Endothelial cell of umbilical vein (primary cell): ENCODE data around the gene ME3. TPM values are rescaled to one million over a fixed set of nuclear protein-coding genes. Genes with fewer than 3 reads are reported as not detected.

Source experiments
- BruUV-seq: library from RNA; stranded (reverse); fragments of 400-500 nt; replicated peaks from 2 replicates; lab custom pipeline; 2021; lab: Mats Ljungman, UMichigan
- CTCF ChIA-PET: fragments of 300-600, 350-600 bp; sonication (Branson Sonifier 250); formaldehyde crosslinking; loops from one replicate; lab custom pipeline; 2021; ENCODE audit warnings: antibody characterized with exemption, inconsistent platforms; lab: Charles Lee
- POLR2A ChIA-PET: fragments of 300-600, 350-600 bp; sonication (Branson Sonifier 250); formaldehyde crosslinking; loops from one replicate; lab custom pipeline; 2021; ENCODE audit warnings: antibody characterized with exemption, inconsistent platforms; lab: Charles Lee
- DNase-seq: peaks from one replicate; pipeline ENCODE4 v3.0.0-alpha.2; 2011; ENCODE audit warnings: low read depth, low spot score
- FAIRE-seq: peaks from 2 replicates; lab custom pipeline; 2011; peaks lifted over from hg19 to GRCh38; lab: Jason Lieb, UNC
- H2AFZ ChIP-seq: 2 replicates; pipeline ENCODE4 v1.6.0; 2012; ENCODE audit warnings: low read depth, low read length, control low read depth, inconsistent platforms
- H3K27ac ChIP-seq: 2 replicates; pipeline ENCODE4 v1.5.1; 2011; ENCODE audit warnings: low read depth, mild to moderate bottlenecking, control low read depth, low read length, moderate library complexity; ENCODE audit not compliant: insufficient read depth
- H3K27me3 ChIP-seq, 2 experiments: 2 replicates each; pipeline versions ENCODE4 v1.6.0 to v1.6.1; 2011; ENCODE audit warnings: low read length in 2 of 2, mixed read lengths in 1 of 2; ENCODE audit not compliant: control insufficient read depth in 2 of 2, insufficient read depth in 2 of 2
- H3K36me3 ChIP-seq, 2 experiments: 2 replicates in 1 of 2; 3 replicates in 1 of 2; pipeline ENCODE4 v1.5.1; 2011; ENCODE audit warnings: low read length in 2 of 2, mild to moderate bottlenecking in 1 of 2, moderate library complexity in 1 of 2; ENCODE audit not compliant: control insufficient read depth in 2 of 2, insufficient read depth in 2 of 2; ENCODE audit errors: extremely low read depth in 1 of 2
- H3K4me1 ChIP-seq: 3 replicates; pipeline ENCODE4 v1.5.1; 2011; ENCODE audit warnings: mild to moderate bottlenecking, low read length; ENCODE audit not compliant: control insufficient read depth, insufficient read depth; ENCODE audit errors: extremely low read depth
- H3K4me2 ChIP-seq: 2 replicates; pipeline ENCODE4 v1.6.1; 2011; ENCODE audit warnings: low read length, control low read depth, mixed read lengths; ENCODE audit not compliant: insufficient read depth
- H3K4me3 ChIP-seq, 3 experiments: fragments of 200-600 bp in 1 of 3; sonication (generic), shearing (Covaris generic) in 1 of 3; replicated peaks in 1 of 3; 2 replicates each; pipeline ENCODE4 v1.5.1; 2011 to 2016; ENCODE audit warnings: control low read depth in 3 of 3, low read length in 3 of 3, mild to moderate bottlenecking in 2 of 3, inconsistent platforms in 1 of 3, low read depth in 1 of 3, moderate library complexity in 1 of 3; ENCODE audit not compliant: insufficient read depth in 1 of 3
- H3K79me2 ChIP-seq: 2 replicates; pipeline ENCODE4 v1.6.0; 2012; ENCODE audit warnings: low read length, inconsistent platforms; ENCODE audit not compliant: control insufficient read depth, insufficient read depth
- H3K9ac ChIP-seq: replicated peaks from 2 replicates; pipeline ENCODE3; 2011; ENCODE audit warnings: low read length, control low read depth; ENCODE audit not compliant: insufficient read depth; ENCODE audit errors: extremely low read depth
- H3K9me1 ChIP-seq: replicated peaks from 3 replicates; pipeline ENCODE4 v1.6.0; 2011; ENCODE audit warnings: mild to moderate bottlenecking, low read length; ENCODE audit not compliant: control insufficient read depth, insufficient read depth; ENCODE audit errors: extremely low read depth
- H3K9me3 ChIP-seq: replicated peaks from 2 replicates; pipeline ENCODE4 v1.5.1; 2012; ENCODE audit warnings: low read length, inconsistent platforms; ENCODE audit not compliant: control insufficient read depth, insufficient read depth
- H4K20me1 ChIP-seq: replicated peaks from 2 replicates; pipeline ENCODE3; 2011; ENCODE audit warnings: mild to moderate bottlenecking, low read length; ENCODE audit not compliant: control insufficient read depth, insufficient read depth; ENCODE audit errors: extremely low read depth
- CTCF ChIP-seq, 2 donors: IDR thresholded peaks; 1 replicate in 1 of 2; 2 replicates in 1 of 2; pipeline ENCODE4 v1.5.1; 2011; ENCODE audit warnings: low read length in 2 of 2, mild to moderate bottlenecking in 2 of 2, moderate library complexity in 2 of 2, control low read depth in 1 of 2, inconsistent platforms in 1 of 2, low read depth in 1 of 2; ENCODE audit not compliant: insufficient read depth in 1 of 2; ENCODE audit errors: extremely low read depth in 1 of 2
- EZH2 ChIP-seq: IDR thresholded peaks from 2 replicates; pipeline ENCODE4 v1.6.1; 2012; ENCODE audit warnings: borderline replicate concordance, low read depth, mild to moderate bottlenecking, moderate library complexity, low read length, inconsistent platforms; ENCODE audit not compliant: severe bottlenecking
- FOS ChIP-seq: IDR thresholded peaks from 2 replicates; pipeline ENCODE4 v1.6.1; 2011; ENCODE audit warnings: mild to moderate bottlenecking, low read length, moderate library complexity, borderline replicate concordance; ENCODE audit not compliant: insufficient read depth
- JUN ChIP-seq: IDR thresholded peaks from 2 replicates; pipeline ENCODE4 v1.6.1; 2011; ENCODE audit warnings: borderline replicate concordance, low read depth; ENCODE audit not compliant: insufficient read length, insufficient read depth
- POLR2AphosphoS5 ChIP-seq: IDR thresholded peaks from 2 replicates; pipeline ENCODE4 v1.6.1; 2012; ENCODE audit warnings: low read depth, mild to moderate bottlenecking, control low read depth, low read length, moderate library complexity; ENCODE audit not compliant: insufficient read depth
- dilution Hi-C: fragments of 300-500 bp; cut with MboI; formaldehyde crosslinking; loops from one replicate; pipeline ENCODE4 v1.15.0; 2019; ENCODE audit warnings: low sequenced_read_pairs; ENCODE audit not compliant: extremely low pct_ligation_motif_present
- intact Hi-C: fragments of 100-400 bp; cut with micrococcal nuclease; formaldehyde crosslinking; loops from one replicate; pipeline ENCODE4 v1.10.0; 2022
- polyA plus RNA-seq, 4 experiments: library from polyadenylated mRNA; depleted of rRNA in 3 of 4; stranded (reverse) in 3 of 4; unstranded in 1 of 4; fragments of >200 nt; gene quantifications; 2 replicates each; pipeline versions ENCODE4 v1.2.1 to v1.2.3, GENCODE V29; 2011 to 2012; ENCODE audit warnings: missing spikeins in 1 of 4
- total RNA-seq: library from RNA; stranded (reverse); gene quantifications from 2 replicates; pipeline ENCODE4 v1.2.3, GENCODE V29; 2021
- TF ChIP-seq, protein P1 (sequence below): IDR thresholded peaks from 2 replicates; pipeline ENCODE4 v1.6.1; 2011; ENCODE audit not compliant: insufficient read depth, insufficient read length

ME3 gene
- total and polyA plus RNA-seq, 2 donors (not counting 3 experiments of a cell fraction or from before 2014, with no cell fraction given): 26.9 to 30.4 TPM

- no TSS peak for BruUV-seq
- CTCF ChIA-PET: no interaction called here
Measured at GRCh38 chr11:86495351-86495750, 177.1 kb downstream of the ME3 start.

GRCh38 chr11:86492370-86493010, 179.9 kb downstream of the ME3 start:
- H2AFZ ChIP-seq: no peak overlapping the region
- no peaks in the 10 kb centered on the region for H3K79me2 ChIP-seq
- no peak overlapping the region for H3K4me3 ChIP-seq
- H4K20me1 ChIP-seq: no peaks in the 10 kb centered on the region
- POLR2A ChIA-PET: no interaction called here
- FAIRE-seq: no peak
- no TSS peak for BruUV-seq
- dilution Hi-C loops: loop anchor here (25.0 kb wide), 1 partner anchor 95 kb away; no protein-coding TSS in a partner anchor
- H3K9me1 ChIP-seq: no peaks in the 10 kb centered on the region
- H3K9me3 ChIP-seq: no peaks in the 10 kb centered on the region
- intact Hi-C loops: no loop called here
- no peak overlapping the region for H3K9ac ChIP-seq
- H3K27me3 ChIP-seq: no peaks in the 10 kb centered on the region
- no peak overlapping the region for H3K4me2 ChIP-seq
- peaks cover 4% of the 10 kb centered on the region for H3K4me1 ChIP-seq
- no peaks in the 10 kb centered on the region for H3K36me3 ChIP-seq
- DNase-seq: peak; percentile 82
- H3K27ac ChIP-seq: no peak overlapping the region
- CTCF ChIA-PET: no interaction called here
- TF ChIP-seq CTCF (IDR thresholded peaks at IDR 0.05; ENCODE audit: extremely low read depth in 1 of 2, insufficient read depth in 1 of 2, low read depth in 1 of 2, low read length in 2 of 2) (peak in 1 of 2 donors; percentile 6), JUN (no peak), POLR2AphosphoS5 (no peak)

More at GRCh38 chr11:86495351-86495750, 177.1 kb downstream of the ME3 start:
- no peak overlapping the region for H3K9ac ChIP-seq
- POLR2A ChIA-PET: no interaction called here
- TF ChIP-seq, protein P1, sequence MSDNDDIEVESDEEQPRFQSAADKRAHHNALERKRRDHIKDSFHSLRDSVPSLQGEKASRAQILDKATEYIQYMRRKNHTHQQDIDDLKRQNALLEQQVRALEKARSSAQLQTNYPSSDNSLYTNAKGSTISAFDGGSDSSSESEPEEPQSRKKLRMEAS: no peak
- TF ChIP-seq FOS: no peak
- no peak for TF ChIP-seq EZH2
- no peaks in the 10 kb centered on the region for H3K9me1 ChIP-seq
- no peak overlapping the region for H2AFZ ChIP-seq
- intact Hi-C loops: no loop called here
- H3K27ac ChIP-seq: no peak overlapping the region
- no peaks in the 10 kb centered on the region for H3K79me2 ChIP-seq
- no peak for DNase-seq
- no peaks in the 10 kb centered on the region for H3K27me3 ChIP-seq
- H3K4me3 ChIP-seq: no peak overlapping the region
- no peaks in the 10 kb centered on the region for H4K20me1 ChIP-seq
- H3K4me1 ChIP-seq: peaks cover 7% of the 10 kb centered on the region
- dilution Hi-C loops: loop anchor here (25.0 kb wide), 1 partner anchor 92 kb away; no protein-coding TSS in a partner anchor
- no peaks in the 10 kb centered on the region for H3K36me3 ChIP-seq
- H3K9me3 ChIP-seq: no peaks in the 10 kb centered on the region
- FAIRE-seq: no peak
- no peak overlapping the region for H3K4me2 ChIP-seq
